IPS DF 19.7 (cell line): ENCODE measurements around the gene KRIT1.

ENCODE experiments used
- DNase-seq: peaks from one replicate; pipeline ENCODE4 v3.0.0-alpha.2; 2013; ENCODE audit warnings: low read depth, low spot score

KRIT1 gene

DNA sequence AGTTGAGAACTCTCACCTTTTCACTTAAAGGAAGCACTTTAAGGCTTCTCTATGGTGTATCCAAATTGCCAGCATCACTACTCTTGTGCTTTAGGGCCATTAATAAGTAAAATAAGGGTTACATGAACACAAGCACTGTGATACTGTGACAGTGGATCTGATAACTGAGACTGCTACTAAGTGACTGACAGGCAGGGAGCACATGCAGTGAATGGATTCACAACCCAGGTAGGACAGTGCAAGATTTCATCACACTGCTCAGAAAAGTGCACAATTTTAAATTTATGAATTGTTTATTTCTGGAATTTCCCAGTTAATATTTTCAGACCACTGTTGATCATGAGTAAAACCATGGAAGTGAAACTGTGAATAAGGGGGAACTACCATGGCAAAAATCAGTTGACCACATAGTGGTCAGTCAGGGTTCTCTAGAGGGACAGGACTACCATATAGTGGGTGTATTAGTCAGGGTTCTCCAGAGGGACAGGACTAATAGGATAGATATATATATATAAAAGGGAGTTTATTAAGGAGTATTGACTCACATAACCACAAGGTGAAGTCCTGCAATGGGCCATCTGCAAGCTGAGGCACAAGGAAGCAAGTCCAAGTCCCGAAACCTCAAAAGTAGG lies 90.5 kb downstream of the KRIT1 start:
- DNase-seq, result no peak

DNA sequence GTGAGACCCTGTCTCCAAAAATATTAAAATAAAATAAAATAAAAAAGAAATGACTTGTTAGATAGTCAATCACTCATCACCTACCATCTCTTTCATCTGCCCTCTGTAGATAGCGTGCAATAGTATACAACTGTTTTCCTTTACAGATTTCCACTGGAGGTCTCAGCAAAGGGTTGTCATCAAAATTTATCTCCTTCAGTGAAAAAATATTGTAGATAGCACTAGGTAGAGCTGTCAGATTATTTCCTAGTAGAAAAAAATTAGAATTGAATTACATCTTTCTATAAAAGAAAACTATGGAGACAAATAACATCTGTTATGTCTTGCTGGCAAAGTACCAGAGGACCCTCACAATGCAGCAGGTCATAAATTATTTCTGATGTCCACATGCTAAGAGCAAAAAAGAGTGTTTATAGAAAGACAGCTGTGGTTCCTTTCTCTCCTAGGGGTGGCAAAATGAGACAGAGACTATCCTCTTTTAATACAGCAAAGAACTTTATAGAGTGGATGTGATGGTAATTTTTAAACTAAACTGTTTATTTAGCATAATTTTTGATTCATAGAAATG lies 95.2 kb downstream of the KRIT1 start:
- no peak for DNase-seq

DNA sequence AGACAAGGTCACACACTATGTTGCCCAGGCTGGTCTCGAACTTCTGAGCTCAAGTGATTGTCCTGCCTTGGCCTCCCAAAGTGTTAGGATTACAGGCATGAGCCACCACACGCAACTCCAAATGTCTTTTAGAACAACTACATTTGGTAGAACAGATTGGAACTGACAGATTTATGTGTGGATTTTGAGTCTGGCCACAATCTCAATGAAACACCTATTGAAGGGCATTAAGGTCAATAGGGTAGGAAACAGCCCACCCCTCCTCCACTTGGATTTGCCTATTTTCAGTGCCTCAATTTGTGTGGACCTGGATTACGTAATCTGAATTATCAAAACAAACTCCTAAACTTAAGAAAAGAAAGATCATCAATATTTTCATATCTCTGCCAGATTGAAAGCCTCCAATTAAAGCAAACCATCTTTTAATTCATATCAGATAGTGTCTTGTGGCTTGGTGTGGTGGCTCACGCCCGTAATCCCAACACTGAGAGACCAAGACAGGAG lies 95.9 kb downstream of the KRIT1 start:
- DNase-seq, result no peak
